DND-41 (cell line): ENCODE measurements around the gene SETBP1.

Experiments
- ATAC-seq: fragments of 200-7000 bp; cut with Tn5 transposase; 3 replicates; pipeline ENCODE4 v1.9.1; 2021; ENCODE audit warnings: low read depth; ENCODE audit not compliant: insufficient read depth
- DNase-seq: peaks from one replicate; pipeline ENCODE4 v3.0.0-alpha.2; 2020
- H2AFZ ChIP-seq: 2 replicates; pipeline ENCODE4 v1.6.0; 2012; ENCODE audit warnings: low read depth, low read length
- H3K27ac ChIP-seq: 2 replicates; pipeline ENCODE4 v1.5.1; 2012; ENCODE audit warnings: low read length, inconsistent platforms
- H3K27me3 ChIP-seq: fragments of 200-600 bp; sonication (generic); 2 replicates; pipeline ENCODE4 v1.6.0; 2012; ENCODE audit warnings: low read length, mild to moderate bottlenecking, inconsistent platforms; ENCODE audit not compliant: insufficient read depth, poor library complexity
- H3K36me3 ChIP-seq: 2 replicates; pipeline ENCODE4 v1.5.1; 2012; ENCODE audit warnings: low read length, inconsistent platforms; ENCODE audit not compliant: insufficient read depth
- H3K4me1 ChIP-seq: 2 replicates; pipeline ENCODE4 v1.5.1; 2012; ENCODE audit warnings: mild to moderate bottlenecking, low read length; ENCODE audit not compliant: insufficient read depth
- H3K4me2 ChIP-seq: 2 replicates; pipeline ENCODE4 v1.6.0; 2012; ENCODE audit warnings: mild to moderate bottlenecking, moderate library complexity, low read length, inconsistent platforms; ENCODE audit not compliant: insufficient read depth
- H3K4me3 ChIP-seq, 2 experiments: fragments of 200-600 bp in 1 of 2; shearing (Covaris generic) in 1 of 2; 2 replicates each; pipeline ENCODE4 v1.5.1; 2012 to 2016; ENCODE audit warnings: inconsistent platforms in 2 of 2, low read length in 2 of 2, mild to moderate bottlenecking in 2 of 2, low read depth in 1 of 2, moderate library complexity in 1 of 2
- H3K79me2 ChIP-seq: 2 replicates; pipeline ENCODE4 v1.6.0; 2012; ENCODE audit warnings: low read length, inconsistent platforms; ENCODE audit not compliant: insufficient read depth
- H3K9ac ChIP-seq: 2 replicates; pipeline ENCODE4 v1.6.0; 2012; ENCODE audit warnings: low read depth, mild to moderate bottlenecking, inconsistent platforms, low read length, moderate library complexity
- H3K9me3 ChIP-seq: 2 replicates; pipeline ENCODE4 v1.5.1; 2012; ENCODE audit warnings: low read length, moderate library complexity, mild to moderate bottlenecking, inconsistent platforms; ENCODE audit not compliant: insufficient read depth, severe bottlenecking
- H4K20me1 ChIP-seq: 2 replicates; pipeline ENCODE4 v1.6.0; 2012; ENCODE audit warnings: low read length; ENCODE audit not compliant: insufficient read depth
- CTCF ChIP-seq: IDR thresholded peaks from 2 replicates; pipeline ENCODE4 v1.5.1; 2012; ENCODE audit warnings: borderline replicate concordance, low read length, moderate library complexity, mild to moderate bottlenecking; ENCODE audit not compliant: poor library complexity, severe bottlenecking; ENCODE audit errors: extremely low read depth
- EZH2 ChIP-seq: IDR thresholded peaks from 3 replicates; pipeline ENCODE4 v1.6.1; 2012; ENCODE audit warnings: borderline replicate concordance, low read depth, mild to moderate bottlenecking, moderate library complexity, low read length, inconsistent platforms; ENCODE audit not compliant: severe bottlenecking

Gene SETBP1

GRCh38 chr18:44850001-44850400 is 169.3 kb downstream of the SETBP1 start:
- H3K27ac ChIP-seq, result no peak overlapping the region
- H3K36me3 ChIP-seq, result no peaks in the 10 kb centered on the region
- H2AFZ ChIP-seq, result no peak overlapping the region
- no peak for DNase-seq
- H4K20me1 ChIP-seq, result no peaks in the 10 kb centered on the region
- no peak for TF ChIP-seq CTCF
- TF ChIP-seq EZH2, result no peak
- H3K79me2 ChIP-seq, result no peaks in the 10 kb centered on the region
- no peak overlapping the region for H3K4me3 ChIP-seq
- H3K9me3 ChIP-seq, result no peaks in the 10 kb centered on the region
- no peak for ATAC-seq
- no peaks in the 10 kb centered on the region for H3K4me1 ChIP-seq
- no peak overlapping the region for H3K9ac ChIP-seq
- H3K4me2 ChIP-seq, result no peak overlapping the region
- H3K27me3 ChIP-seq, result no peaks in the 10 kb centered on the region

GRCh38 chr18:44851856-44852621 is 171.4 kb downstream of the SETBP1 start:
- Histone ChIP-seq H3K4me3 (no peak overlapping the region), H4K20me1 (no peaks in the 10 kb centered on the region), H2AFZ (no peak overlapping the region), H3K9me3 (no peaks in the 10 kb centered on the region), H3K27me3 (no peaks in the 10 kb centered on the region), H3K36me3 (no peaks in the 10 kb centered on the region), H3K27ac (no peak overlapping the region), H3K79me2 (no peaks in the 10 kb centered on the region), H3K4me1 (no peaks in the 10 kb centered on the region), H3K4me2 (no peak overlapping the region), H3K9ac (no peak overlapping the region)
- DNase-seq (no peak), ATAC-seq (no peak; the same call in 2 of the 3 replicates)
- no peak for TF ChIP-seq CTCF
- no peak for TF ChIP-seq EZH2

- Histone ChIP-seq H3K9ac (no peak overlapping the region), H3K9me3 (no peaks in the 10 kb centered on the region), H3K27ac (no peak overlapping the region), H2AFZ (no peak overlapping the region), H4K20me1 (no peaks in the 10 kb centered on the region), H3K4me3 (no peak overlapping the region), H3K4me1 (no peaks in the 10 kb centered on the region), H3K4me2 (no peak overlapping the region), H3K27me3 (no peaks in the 10 kb centered on the region), H3K79me2 (no peaks in the 10 kb centered on the region), H3K36me3 (no peaks in the 10 kb centered on the region)
- ATAC-seq (no peak), DNase-seq (no peak)
- TF ChIP-seq CTCF (no peak), EZH2 (no peak)
Measured at GRCh38 chr18:44852818-44853217, 172.1 kb downstream of the SETBP1 start.
